ENCODE data around the gene TEF.

Gene TEF

GRCh38 chr22:41381329-41382097, at the start of gene TEF:
Gene TEF (plus strand): TSS chr22:41381942. CDS start chr22:41382045, 103 bp downstream.
- peak; percentile 99 for DNase-seq

- no peak for DNase-seq
These were observed 49.4 kb upstream of the TEF start for GRCh38 chr22:41332217-41332939.

GRCh38 chr22:41333806-41334205, 47.9 kb upstream of the TEF start:
- no peak for DNase-seq

GRCh38 chr22:41334215-41334614, 47.5 kb upstream of the TEF start:
- DNase-seq, result peak; percentile 23

- DNase-seq, result no peak
These were observed 46.6 kb upstream of the TEF start for GRCh38 chr22:41334951-41335635.

GRCh38 chr22:41338614-41339212, 43.0 kb upstream of the TEF start:
- no peak for DNase-seq

- DNase-seq, result no peak
These were observed 41.9 kb upstream of the TEF start for GRCh38 chr22:41339823-41340222.

- DNase-seq, result no peak
These were observed 41.4 kb upstream of the TEF start for GRCh38 chr22:41340357-41340756.

GRCh38 chr22:41341012-41341411, 40.7 kb upstream of the TEF start:
- DNase-seq, result no peak

- no peak for DNase-seq
These were observed 39.8 kb upstream of the TEF start for GRCh38 chr22:41341990-41342389.

GRCh38 chr22:41343300-41343699, 38.4 kb upstream of the TEF start:
- no peak for DNase-seq

- no peak for DNase-seq
These were observed 38.0 kb upstream of the TEF start for GRCh38 chr22:41343717-41344116.

GRCh38 chr22:41344189-41344788, 37.5 kb upstream of the TEF start:
- DNase-seq, result no peak

- DNase-seq, result no peak
These were observed 35.9 kb upstream of the TEF start for GRCh38 chr22:41345807-41346335.

- no peak for DNase-seq
These were observed 34.5 kb upstream of the TEF start for GRCh38 chr22:41347066-41347859.

GRCh38 chr22:41348964-41349484, 32.7 kb upstream of the TEF start:
- DNase-seq, result no peak

- DNase-seq, result no peak
These were observed 31.7 kb upstream of the TEF start for GRCh38 chr22:41350087-41350486.

- DNase-seq, result no peak
These were observed 30.7 kb upstream of the TEF start for GRCh38 chr22:41351011-41351410.

GRCh38 chr22:41352058-41352457, 29.7 kb upstream of the TEF start:
- DNase-seq, result no peak

- no peak for DNase-seq
These were observed 27.7 kb upstream of the TEF start for GRCh38 chr22:41353862-41354575.

GRCh38 chr22:41354979-41355378, 26.8 kb upstream of the TEF start:
- DNase-seq, result no peak

All from NCI-H69 (cell line).